GM21737 (cell line): ENCODE data around the gene EHD1.

Source experiments
- ATAC-seq: cut with Tn5 transposase; IDR thresholded peaks from one replicate; pipeline ENCODE4 v1.9.1; 2021; ENCODE audit warnings: mild to moderate bottlenecking, moderate library complexity; ENCODE audit not compliant: unreplicated experiment

EHD1 gene

DNA sequence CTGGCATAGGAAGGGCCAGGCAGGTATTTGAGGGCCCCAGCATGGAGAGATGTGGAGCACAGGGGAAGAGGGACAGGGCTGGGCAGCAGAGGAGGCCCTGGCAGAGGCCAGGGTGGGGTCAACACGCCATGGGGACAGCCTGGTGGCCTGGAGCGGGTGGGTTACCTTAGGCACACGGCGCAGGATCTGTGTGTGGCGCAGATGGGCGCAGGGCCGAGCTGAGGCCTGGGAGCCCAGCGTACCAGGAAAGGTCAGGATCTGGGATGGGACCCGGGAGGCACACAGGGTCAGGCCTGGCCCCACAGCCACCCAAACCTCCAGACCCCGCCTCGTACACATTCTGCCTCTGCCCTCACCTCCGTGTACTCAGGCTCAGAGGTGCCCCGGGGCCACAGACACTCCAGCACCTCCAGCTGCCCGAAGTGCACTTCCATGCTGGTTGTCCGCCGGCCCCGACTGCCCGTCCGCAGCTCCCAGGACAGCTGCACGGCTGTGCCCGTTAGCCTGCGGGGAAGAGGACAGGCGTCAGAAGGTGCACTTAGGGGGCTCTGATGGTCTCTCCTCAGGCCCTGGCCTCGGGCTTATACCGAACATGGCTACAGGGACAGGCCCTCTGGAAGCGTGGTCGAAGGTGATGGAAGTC, 32.2 kb upstream of the EHD1 start:
- ATAC-seq: no peak

GRCh38 chr11:64909653-64910343, 31.4 kb upstream of the EHD1 start:
- no peak for ATAC-seq

GRCh38 chr11:64908766-64909165, 30.3 kb upstream of the EHD1 start:
- ATAC-seq: no peak

GRCh38 chr11:64906314-64906635, 27.9 kb upstream of the EHD1 start:
- no peak for ATAC-seq

GRCh38 chr11:64905516-64906313, 27.3 kb upstream of the EHD1 start:
- ATAC-seq: no peak

GRCh38 chr11:64903291-64903833, 24.9 kb upstream of the EHD1 start:
- ATAC-seq: no peak

GRCh38 chr11:64902102-64902900, 23.9 kb upstream of the EHD1 start:
- no peak for ATAC-seq

GRCh38 chr11:64900774-64901173, 22.4 kb upstream of the EHD1 start:
- no peak for ATAC-seq

DNA sequence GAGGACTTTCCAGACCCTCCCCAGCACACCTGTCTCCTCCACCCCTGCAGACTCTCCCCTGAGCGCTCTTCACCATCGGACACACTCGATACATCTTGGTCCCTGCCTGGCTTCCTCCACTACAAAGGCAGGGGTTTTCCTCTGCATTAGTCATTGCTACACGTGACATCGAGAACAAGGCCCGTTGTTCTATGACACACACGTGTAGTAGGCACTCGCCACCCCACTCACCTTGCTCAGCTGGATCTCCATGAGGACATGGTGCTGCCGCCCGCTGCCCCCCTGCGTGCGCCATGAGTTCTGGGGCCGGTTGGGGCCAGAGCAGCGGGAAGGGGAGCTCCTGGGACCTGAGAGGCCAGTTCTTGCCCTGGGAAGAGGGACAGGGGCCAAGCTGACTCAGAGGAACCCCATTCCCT, 21.9 kb upstream of the EHD1 start:
- no peak for ATAC-seq

- ATAC-seq: no peak
Observed at GRCh38 chr11:64898541-64898940, 20.1 kb upstream of the EHD1 start.

DNA sequence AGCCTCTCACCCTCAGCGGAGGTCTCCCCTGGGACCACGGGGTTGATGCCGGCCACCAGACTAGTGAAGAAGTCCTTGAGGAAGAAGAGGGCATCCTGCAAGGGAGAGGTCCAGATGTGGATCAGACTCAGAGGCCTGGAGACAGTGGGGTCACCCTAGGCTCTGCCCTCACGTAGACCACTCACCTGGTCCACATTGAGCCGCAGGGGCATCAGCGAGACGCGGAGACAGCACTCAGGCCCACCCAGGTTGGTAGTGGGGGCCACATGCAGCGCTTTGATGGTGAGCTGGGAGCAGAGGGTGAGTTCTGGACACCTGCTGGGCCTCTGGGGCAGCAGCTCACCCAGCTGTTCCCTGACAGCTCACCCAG, 19.6 kb upstream of the EHD1 start:
- ATAC-seq: no peak

DNA sequence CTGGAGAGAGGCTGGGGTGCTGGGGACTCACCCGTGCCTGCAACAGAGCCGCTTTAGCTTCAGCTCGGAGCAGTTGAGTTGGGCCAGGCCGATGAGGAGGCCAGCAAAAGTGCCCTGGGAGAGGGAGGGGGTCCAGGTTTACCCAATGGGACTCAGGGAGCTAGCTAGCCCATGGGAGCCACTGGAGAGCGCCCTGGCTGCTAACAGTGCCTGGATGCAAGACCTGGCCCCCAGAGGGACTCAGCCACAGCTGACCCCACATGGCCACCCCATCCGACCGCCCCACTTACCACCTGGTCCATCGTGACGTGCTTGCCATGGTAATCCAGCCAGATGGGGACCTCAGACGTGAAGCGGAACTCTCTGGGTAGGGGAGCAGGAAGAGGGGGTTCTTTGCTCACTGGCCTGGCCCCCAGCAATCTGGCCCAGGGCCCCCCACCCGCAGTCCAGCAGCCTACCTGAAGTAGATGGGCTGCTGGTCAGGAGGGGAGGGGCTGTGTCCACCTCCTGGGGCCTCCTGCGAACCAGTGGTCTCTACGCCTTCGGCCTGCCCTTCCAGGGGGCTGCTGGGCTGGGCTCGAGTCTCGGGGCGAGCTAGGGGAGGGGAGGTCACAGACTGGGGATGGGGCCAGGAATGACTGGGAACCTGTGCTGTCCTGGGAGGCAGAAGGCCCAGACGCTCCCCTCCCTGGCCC, 19.1 kb upstream of the EHD1 start:
- no peak for ATAC-seq

DNA sequence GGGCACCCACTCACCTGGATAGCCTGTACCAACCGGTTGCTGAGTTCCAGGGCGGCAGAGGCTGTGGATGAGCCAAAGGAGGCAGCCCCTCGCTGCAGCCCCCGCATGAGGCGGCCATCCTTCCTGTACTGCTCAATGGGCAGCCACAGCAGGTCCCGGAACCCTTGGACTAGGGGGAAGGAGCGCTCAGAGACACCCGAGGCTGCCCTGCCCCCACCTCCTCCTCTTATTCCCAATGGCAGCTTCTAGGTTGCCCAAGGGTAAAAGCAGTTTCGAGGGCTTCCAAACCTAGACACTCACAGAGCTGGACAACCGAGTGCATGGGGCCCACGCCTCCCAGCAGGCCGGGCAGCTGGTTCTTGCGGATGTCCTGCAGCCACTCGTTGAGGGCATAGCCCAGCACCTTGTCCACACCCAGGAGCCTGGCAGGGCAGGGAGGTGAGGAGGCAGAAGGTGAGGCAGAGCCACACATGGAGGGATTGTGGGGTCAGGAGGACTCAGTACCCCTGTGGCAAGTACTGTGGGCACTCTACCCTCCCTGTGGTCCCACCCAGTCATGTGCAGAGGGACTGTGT, 18.1 kb upstream of the EHD1 start:
- no peak for ATAC-seq

DNA sequence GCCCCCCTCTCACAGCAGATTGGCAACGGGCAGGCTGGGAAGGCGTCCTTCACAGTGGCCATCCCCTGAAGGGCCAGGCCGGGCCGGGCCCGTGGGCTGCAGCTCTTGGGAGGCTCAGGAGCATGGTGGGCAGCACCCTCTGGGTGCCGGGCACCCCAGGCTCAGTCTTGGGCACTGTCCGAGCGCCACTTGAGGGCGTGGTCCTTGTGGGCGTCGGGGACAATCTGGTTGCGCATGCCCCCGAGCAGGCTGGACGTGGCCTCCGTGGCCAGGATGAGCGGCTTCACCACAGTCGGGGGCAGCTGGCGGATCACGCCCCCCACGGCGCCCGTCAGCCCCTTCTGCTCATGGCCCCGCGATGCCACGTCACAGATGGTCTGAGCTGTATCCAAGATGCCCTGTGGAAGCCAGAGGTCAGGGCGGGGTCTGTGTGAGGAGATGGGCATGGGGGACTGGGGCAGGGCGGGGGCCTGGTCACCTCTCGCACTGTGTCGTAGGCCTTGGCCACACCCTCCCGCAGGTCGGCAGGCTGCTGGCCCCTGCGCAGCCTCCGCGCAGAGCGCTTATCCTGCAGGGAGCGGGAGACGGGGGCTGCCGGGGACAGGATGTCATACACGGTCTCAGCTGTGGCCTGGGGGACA, 16.5 kb upstream of the EHD1 start:
- no peak for ATAC-seq

DNA sequence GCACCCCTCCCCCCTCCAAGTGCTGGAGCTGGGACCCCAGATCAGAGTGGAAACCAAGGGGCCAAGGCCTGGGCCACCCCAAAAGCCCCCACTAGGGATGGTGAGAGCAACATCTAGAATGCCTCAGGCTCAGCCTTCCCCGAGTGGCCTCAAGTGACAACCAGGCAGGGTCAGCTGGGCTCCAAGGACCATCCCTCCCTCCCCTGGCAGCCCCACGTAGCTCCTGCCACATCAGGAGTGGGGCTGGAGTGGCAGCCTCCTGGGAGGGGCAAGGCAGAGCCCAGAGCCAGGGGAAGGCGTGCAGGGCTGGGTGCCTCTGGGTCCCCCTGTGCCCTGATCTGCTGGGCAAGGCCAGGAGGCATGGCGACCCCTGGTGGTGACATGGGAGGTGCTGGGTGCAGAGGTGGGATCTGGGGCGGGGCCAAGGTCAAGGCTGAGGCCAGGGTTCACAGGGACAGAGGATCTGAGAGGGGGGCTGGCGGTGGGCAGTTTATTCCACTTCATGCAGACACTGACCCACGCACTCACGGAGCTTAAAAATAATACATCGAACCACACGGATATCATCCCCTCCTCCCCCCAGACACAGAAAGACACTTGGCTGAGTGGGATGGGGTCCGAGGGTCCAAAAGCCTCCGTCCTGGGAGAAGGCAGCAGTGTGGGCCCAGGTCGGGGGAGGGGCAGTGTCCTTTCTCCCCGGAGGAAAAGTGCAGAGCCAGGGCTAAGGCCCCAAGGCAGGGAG, 15.8 kb upstream of the EHD1 start:
- peak; percentile 53 for ATAC-seq

DNA sequence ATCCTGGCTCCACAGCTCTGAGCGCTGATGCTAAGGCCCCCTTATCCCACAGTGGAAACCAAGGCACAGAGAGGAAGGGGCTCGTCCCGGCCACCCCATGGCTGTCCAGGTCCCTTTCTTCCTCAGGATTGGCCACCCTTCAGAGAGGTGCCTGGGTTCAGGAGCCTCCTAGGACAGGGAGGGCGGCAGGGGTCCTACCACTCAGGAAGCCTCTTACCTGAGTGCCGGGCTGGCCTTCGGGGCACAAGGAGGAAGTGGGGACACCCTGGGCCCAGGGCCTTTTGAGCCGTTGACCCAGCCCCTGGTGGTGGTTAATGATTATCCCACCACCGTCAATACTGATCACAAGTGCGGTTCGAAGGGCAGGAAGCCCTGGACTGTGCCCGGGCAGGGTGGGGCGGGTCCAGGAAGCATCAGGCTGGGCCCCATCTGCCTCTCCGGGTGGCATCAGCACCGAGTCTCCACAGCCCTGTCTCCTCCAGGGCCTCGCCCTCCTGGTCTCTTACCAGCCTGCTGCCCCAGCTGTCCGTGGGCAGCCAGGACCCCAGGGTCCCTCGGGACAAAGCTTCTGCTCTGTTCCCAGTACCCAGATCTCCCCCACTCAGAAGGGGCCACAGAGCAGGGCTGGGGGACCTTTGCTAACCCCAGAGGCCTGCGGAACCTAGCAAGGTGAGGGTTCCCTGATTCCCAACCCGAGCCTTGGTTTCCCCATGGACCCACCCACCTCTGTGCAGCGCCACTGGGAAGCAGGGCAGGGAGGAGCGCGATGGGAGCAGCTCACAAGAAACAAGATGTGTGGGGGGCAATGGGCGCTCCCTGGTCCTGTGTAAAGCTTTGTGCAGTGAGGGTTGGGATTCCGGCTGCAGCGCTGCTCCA, 15.0 kb upstream of the EHD1 start:
- no peak for ATAC-seq

GRCh38 chr11:64892838-64893193, 14.4 kb upstream of the EHD1 start:
- no peak for ATAC-seq

- no peak for ATAC-seq
Observed at GRCh38 chr11:64892411-64892831, 14.0 kb upstream of the EHD1 start.
